ENCODE data around the gene KAZN. TPM values are rescaled to one million over a fixed set of nuclear protein-coding genes. Genes with fewer than 3 reads are reported as not detected.

Gene KAZN
- polyA plus RNA-seq, 1 donor from 2014 or later: 20.6 TPM

DNA sequence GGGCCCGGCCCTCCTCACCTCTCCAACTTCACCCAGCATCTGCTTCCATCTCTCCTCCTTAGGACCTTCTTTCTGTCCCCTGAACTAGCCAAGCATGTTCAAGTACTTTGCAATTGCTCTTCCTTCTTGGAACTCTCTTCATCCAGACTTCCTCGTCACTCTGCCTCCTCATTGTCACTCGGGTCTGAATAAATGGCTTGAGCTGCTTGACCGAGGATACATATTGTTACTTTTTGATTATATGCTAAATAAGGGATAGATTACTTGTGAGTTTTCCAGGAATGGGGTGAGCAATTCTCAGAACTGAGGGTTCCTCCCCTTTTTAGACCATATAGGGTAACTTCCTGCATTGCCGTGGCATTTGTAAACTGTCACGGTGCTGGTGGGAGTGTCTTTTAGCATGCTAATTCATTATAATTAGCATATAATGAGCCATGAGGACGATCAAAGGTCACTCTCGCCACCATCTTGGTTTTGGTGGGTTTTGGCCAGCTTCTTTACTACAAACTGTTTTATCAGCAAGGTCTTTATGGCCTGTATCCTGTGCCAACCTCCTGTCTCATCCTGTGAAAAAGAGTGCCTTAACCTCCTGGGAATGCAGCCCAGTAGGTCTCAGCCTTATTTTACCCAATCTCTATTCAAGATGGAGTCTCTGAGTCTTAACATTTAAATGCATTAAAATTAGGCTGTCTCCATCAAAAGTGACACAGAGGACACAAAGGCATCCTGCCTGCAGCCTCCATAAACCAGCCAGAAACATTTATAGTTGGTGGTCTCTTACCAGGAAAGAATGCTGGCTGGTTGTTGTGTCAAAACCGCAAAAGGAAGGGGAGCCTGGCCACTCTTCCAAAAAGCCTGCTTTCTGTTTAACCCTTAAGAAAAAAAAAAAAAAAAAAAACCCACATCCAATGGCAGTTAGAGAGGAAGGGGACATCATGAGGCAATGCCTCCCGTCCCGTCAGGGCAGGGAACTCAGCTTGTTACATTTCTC, 179.3 kb downstream of the KAZN start:
- Histone ChIP-seq H3K27ac (ENCODE audit: low read length) (no peak overlapping the region), H3K9ac (ENCODE audit: low read length) (no peak overlapping the region), H3K9me2 (ENCODE audit: insufficient read depth, low read length) (no peaks in the 10 kb centered on the region), H3K79me2 (replicated peaks; ENCODE audit: insufficient read depth, low read length) (no peaks in the 10 kb centered on the region), H3F3A (ENCODE audit: insufficient read depth, low read length, poor library complexity, severe bottlenecking) (no peaks in the 10 kb centered on the region), H3K36me3 (ENCODE audit: insufficient read depth, low read length) (no peaks in the 10 kb centered on the region), H3K9me3 (ENCODE audit: low read length) (no peaks in the 10 kb centered on the region), H2AFZ (ENCODE audit: low read depth, low read length) (no peak overlapping the region), H4K20me1 (ENCODE audit: insufficient read depth) (no peaks in the 10 kb centered on the region), H3K27me3 (ENCODE audit: insufficient read depth, low read depth, low read length) (no peaks in the 10 kb centered on the region), H3K4me3 (ENCODE audit: low read length) (no peak overlapping the region), H3K4me2 (ENCODE audit: low read length) (no peak overlapping the region)
- TF ChIP-seq EP300 (conservative IDR thresholded peaks at IDR 0.05; ENCODE audit: poor library complexity, severe bottlenecking) (no peak), MXI1 (conservative IDR thresholded peaks at IDR 0.05; ENCODE audit: poor library complexity, severe bottlenecking) (no peak), TAF1 (IDR thresholded peaks at IDR 0.05; ENCODE audit: low read depth) (no peak), EZH2 (IDR thresholded peaks at IDR 0.05; ENCODE audit: borderline replicate concordance, insufficient read depth, low read length, poor library complexity, severe bottlenecking) (no peak), RAD21 (conservative IDR thresholded peaks at IDR 0.05) (no peak)

DNA sequence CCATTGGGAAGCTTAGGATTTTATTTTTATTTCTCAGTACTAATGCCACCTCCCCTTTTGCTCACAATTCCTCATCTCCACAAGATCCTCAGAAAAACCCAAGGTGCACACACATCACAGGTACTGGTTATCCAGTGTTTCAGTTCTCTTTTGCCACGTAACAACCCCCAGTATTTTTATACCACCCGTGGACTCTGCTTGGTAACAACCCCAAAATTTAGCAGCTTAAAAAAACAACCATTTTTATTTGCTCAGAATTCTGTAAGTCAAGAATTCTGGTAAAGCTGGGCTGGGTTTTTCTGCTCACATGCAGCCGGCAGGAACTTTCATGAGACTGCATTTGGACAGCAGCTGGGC, 180.0 kb downstream of the KAZN start:
- H2AFZ ChIP-seq (ENCODE audit: low read depth, low read length): no peak overlapping the region
- no peak overlapping the region for H3K4me3 ChIP-seq (ENCODE audit: low read length)
- H3K9me2 ChIP-seq (ENCODE audit: insufficient read depth, low read length): no peaks in the 10 kb centered on the region
- H3K9ac ChIP-seq (ENCODE audit: low read length): no peak overlapping the region
- H3K9me3 ChIP-seq (ENCODE audit: low read length): no peaks in the 10 kb centered on the region
- no peak overlapping the region for H3K27ac ChIP-seq (ENCODE audit: low read length)
- H3K79me2 ChIP-seq (replicated peaks; ENCODE audit: insufficient read depth, low read length): no peaks in the 10 kb centered on the region
- no peaks in the 10 kb centered on the region for H4K20me1 ChIP-seq (ENCODE audit: insufficient read depth)
- H3K27me3 ChIP-seq (ENCODE audit: insufficient read depth, low read depth, low read length): no peaks in the 10 kb centered on the region
- H3F3A ChIP-seq (ENCODE audit: insufficient read depth, low read length, poor library complexity, severe bottlenecking): no peaks in the 10 kb centered on the region
- H3K4me2 ChIP-seq (ENCODE audit: low read length): no peak overlapping the region
- no peaks in the 10 kb centered on the region for H3K36me3 ChIP-seq (ENCODE audit: insufficient read depth, low read length)
- TF ChIP-seq, protein P1, sequence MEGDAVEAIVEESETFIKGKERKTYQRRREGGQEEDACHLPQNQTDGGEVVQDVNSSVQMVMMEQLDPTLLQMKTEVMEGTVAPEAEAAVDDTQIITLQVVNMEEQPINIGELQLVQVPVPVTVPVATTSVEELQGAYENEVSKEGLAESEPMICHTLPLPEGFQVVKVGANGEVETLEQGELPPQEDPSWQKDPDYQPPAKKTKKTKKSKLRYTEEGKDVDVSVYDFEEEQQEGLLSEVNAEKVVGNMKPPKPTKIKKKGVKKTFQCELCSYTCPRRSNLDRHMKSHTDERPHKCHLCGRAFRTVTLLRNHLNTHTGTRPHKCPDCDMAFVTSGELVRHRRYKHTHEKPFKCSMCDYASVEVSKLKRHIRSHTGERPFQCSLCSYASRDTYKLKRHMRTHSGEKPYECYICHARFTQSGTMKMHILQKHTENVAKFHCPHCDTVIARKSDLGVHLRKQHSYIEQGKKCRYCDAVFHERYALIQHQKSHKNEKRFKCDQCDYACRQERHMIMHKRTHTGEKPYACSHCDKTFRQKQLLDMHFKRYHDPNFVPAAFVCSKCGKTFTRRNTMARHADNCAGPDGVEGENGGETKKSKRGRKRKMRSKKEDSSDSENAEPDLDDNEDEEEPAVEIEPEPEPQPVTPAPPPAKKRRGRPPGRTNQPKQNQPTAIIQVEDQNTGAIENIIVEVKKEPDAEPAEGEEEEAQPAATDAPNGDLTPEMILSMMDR (IDR thresholded peaks at IDR 0.05; ENCODE audit: poor library complexity, severe bottlenecking): no peak
- TF ChIP-seq, protein P2, sequence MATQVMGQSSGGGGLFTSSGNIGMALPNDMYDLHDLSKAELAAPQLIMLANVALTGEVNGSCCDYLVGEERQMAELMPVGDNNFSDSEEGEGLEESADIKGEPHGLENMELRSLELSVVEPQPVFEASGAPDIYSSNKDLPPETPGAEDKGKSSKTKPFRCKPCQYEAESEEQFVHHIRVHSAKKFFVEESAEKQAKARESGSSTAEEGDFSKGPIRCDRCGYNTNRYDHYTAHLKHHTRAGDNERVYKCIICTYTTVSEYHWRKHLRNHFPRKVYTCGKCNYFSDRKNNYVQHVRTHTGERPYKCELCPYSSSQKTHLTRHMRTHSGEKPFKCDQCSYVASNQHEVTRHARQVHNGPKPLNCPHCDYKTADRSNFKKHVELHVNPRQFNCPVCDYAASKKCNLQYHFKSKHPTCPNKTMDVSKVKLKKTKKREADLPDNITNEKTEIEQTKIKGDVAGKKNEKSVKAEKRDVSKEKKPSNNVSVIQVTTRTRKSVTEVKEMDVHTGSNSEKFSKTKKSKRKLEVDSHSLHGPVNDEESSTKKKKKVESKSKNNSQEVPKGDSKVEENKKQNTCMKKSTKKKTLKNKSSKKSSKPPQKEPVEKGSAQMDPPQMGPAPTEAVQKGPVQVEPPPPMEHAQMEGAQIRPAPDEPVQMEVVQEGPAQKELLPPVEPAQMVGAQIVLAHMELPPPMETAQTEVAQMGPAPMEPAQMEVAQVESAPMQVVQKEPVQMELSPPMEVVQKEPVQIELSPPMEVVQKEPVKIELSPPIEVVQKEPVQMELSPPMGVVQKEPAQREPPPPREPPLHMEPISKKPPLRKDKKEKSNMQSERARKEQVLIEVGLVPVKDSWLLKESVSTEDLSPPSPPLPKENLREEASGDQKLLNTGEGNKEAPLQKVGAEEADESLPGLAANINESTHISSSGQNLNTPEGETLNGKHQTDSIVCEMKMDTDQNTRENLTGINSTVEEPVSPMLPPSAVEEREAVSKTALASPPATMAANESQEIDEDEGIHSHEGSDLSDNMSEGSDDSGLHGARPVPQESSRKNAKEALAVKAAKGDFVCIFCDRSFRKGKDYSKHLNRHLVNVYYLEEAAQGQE (IDR thresholded peaks at IDR 0.05; ENCODE audit: borderline replicate concordance): no peak
- TF ChIP-seq EP300 (conservative IDR thresholded peaks at IDR 0.05; ENCODE audit: poor library complexity, severe bottlenecking) (no peak), RAD21 (conservative IDR thresholded peaks at IDR 0.05) (no peak), TAF1 (IDR thresholded peaks at IDR 0.05; ENCODE audit: low read depth) (no peak), EZH2 (IDR thresholded peaks at IDR 0.05; ENCODE audit: borderline replicate concordance, insufficient read depth, low read length, poor library complexity, severe bottlenecking) (no peak), POLR2AphosphoS5 (IDR thresholded peaks at IDR 0.05) (no peak), SMC3 (conservative IDR thresholded peaks at IDR 0.05; ENCODE audit: poor library complexity) (no peak), MXI1 (conservative IDR thresholded peaks at IDR 0.05; ENCODE audit: poor library complexity, severe bottlenecking) (no peak)
